OCI-LY7 (cell line): ENCODE measurements around the gene TJP3. TPM values are rescaled to one million over a fixed set of nuclear protein-coding genes. Genes with fewer than 3 reads are reported as not detected.

Source experiments
- BruUV-seq: library from RNA; stranded (reverse); fragments of 400-500 nt; replicated peaks from 2 replicates; lab custom pipeline; 2021; lab: Mats Ljungman, UMichigan
- CTCF ChIA-PET: fragments of 300-600 bp; sonication (Branson Sonifier 250); formaldehyde crosslinking; loops from one replicate; lab custom pipeline; 2022; ENCODE audit warnings: antibody characterized with exemption; ENCODE audit not compliant: unreplicated experiment; lab: Charles Lee
- POLR2A ChIA-PET: fragments of 300-600 bp; sonication (Branson Sonifier 250); formaldehyde crosslinking; loops from one replicate; lab custom pipeline; 2022; ENCODE audit warnings: antibody characterized with exemption; lab: Charles Lee
- DNase-seq: peaks from one replicate; pipeline ENCODE4 v3.0.0-alpha.2; 2015; ENCODE audit warnings: low spot score
- H2AFZ ChIP-seq: fragments of 200-600 bp; sonication (generic), shearing (Covaris generic); 2 replicates; pipeline ENCODE4 v1.6.1; 2014; ENCODE audit warnings: mild to moderate bottlenecking, antibody characterized with exemption, low read length, moderate library complexity
- H3K27ac ChIP-seq: fragments of 200-600 bp; sonication (generic); 2 replicates; pipeline ENCODE4 v1.5.1; 2014; ENCODE audit warnings: mixed run types, low read depth, mild to moderate bottlenecking, moderate library complexity, low read length, inconsistent platforms; ENCODE audit not compliant: poor library complexity, severe bottlenecking
- H3K36me3 ChIP-seq: fragments of 200-600 bp; sonication (generic); 2 replicates; pipeline ENCODE4 v1.6.1; 2014; ENCODE audit warnings: mild to moderate bottlenecking, antibody characterized with exemption, low read length, moderate library complexity, mixed read lengths; ENCODE audit not compliant: insufficient read depth
- H3K4me1 ChIP-seq: fragments of 200-600 bp; sonication (generic); 2 replicates; pipeline ENCODE4 v1.5.1; 2014; ENCODE audit warnings: mild to moderate bottlenecking, low read length; ENCODE audit not compliant: insufficient read depth, poor library complexity, severe bottlenecking
- H3K4me2 ChIP-seq: fragments of 200-600 bp; sonication (generic); 2 replicates; pipeline ENCODE4 v1.6.1; 2014; ENCODE audit warnings: mild to moderate bottlenecking, low read length
- H3K4me3 ChIP-seq: fragments of 200-600 bp; sonication (generic); 2 replicates; pipeline ENCODE4 v1.5.1; 2014; ENCODE audit warnings: mild to moderate bottlenecking, low read depth, low read length; ENCODE audit not compliant: poor library complexity, severe bottlenecking
- H3K79me2 ChIP-seq: fragments of 200-600 bp; sonication (generic); 2 replicates; pipeline ENCODE4 v1.6.1; 2016; ENCODE audit warnings: low read depth, mild to moderate bottlenecking, low read length, moderate library complexity, mixed read lengths; ENCODE audit not compliant: insufficient read depth
- H3K9me2 ChIP-seq: fragments of 200-600 bp; sonication (generic); 2 replicates; pipeline ENCODE4 v1.6.1; 2016; ENCODE audit warnings: mild to moderate bottlenecking, low read length, mixed read lengths; ENCODE audit not compliant: insufficient read depth
- H3K9me3 ChIP-seq: fragments of 200-600 bp; sonication (generic); 2 replicates; pipeline ENCODE4 v1.6.1; 2014; ENCODE audit warnings: mild to moderate bottlenecking, mixed run types, low read length, mixed read lengths
- H4K20me1 ChIP-seq: fragments of 200-600 bp; sonication (generic); 2 replicates; pipeline ENCODE4 v1.6.1; 2014; ENCODE audit warnings: mild to moderate bottlenecking, antibody characterized with exemption, low read length, moderate library complexity, mixed read lengths; ENCODE audit not compliant: insufficient read depth
- CTCF ChIP-seq: fragments of 200-600 bp; sonication (generic); conservative IDR thresholded peaks from 2 replicates; pipeline ENCODE4 v1.5.1; 2014; ENCODE audit warnings: mild to moderate bottlenecking, antibody characterized with exemption, low read length, moderate library complexity, mixed read lengths
- EZH2phosphoT487 ChIP-seq: fragments of 200-600 bp; sonication (generic); IDR thresholded peaks from 2 replicates; pipeline ENCODE4 v1.6.1; 2018; ENCODE audit warnings: low read depth, borderline replicate concordance, mild to moderate bottlenecking, mixed run types, antibody characterized with exemption, low read length, moderate library complexity, mixed read lengths
- intact Hi-C: fragments of 100-400 bp; cut with micrococcal nuclease; formaldehyde crosslinking; loops from one replicate; pipeline ENCODE4 v1.10.0; 2022; ENCODE audit not compliant: unreplicated experiment
- total RNA-seq, 2 experiments: library from RNA; depleted of rRNA in 1 of 2; stranded (reverse); fragments of >200 nt in 1 of 2; shearing (Covaris generic) in 1 of 2; gene quantifications; 2 replicates each; pipeline ENCODE4 v1.2.3, GENCODE V29; 2014 to 2022

Gene TJP3
- total RNA-seq, 2 experiments from 2014 or later: 0.69 to 1.8 TPM

GRCh38 chr19:3761382-3762129, 53.4 kb downstream of the TJP3 start, which contains the start of gene APBA3:
Gene APBA3 (minus strand): TSS chr19:3761692. CDS start chr19:3760264, 1,428 bp downstream.
- Histone ChIP-seq H3K9me2 (no peaks in the 10 kb centered on the region), H3K36me3 (peaks cover 24% of the 10 kb centered on the region), H3K4me2 (peak within 1 kb of the TSS; percentile 89), H2AFZ (peak within 1 kb of the TSS; percentile 71), H3K4me3 (peak within 1 kb of the TSS; percentile 77), H4K20me1 (no peaks in the 10 kb centered on the region), H3K4me1 (peaks cover 9% of the 10 kb centered on the region), H3K9me3 (no peaks in the 10 kb centered on the region), H3K79me2 (peaks cover 15% of the 10 kb centered on the region), H3K27ac (peak within 1 kb of the TSS; percentile 83)
- intact Hi-C loops: loop anchor here (5.0 kb wide), 2 partner anchors 51 to 134 kb away; partner anchors contain the start of gene CACTIN
- ChIA-PET CTCF (interaction anchor here (0.6 kb wide), 1 partner anchor 1925 kb away, joined by 3 read pairs; no protein-coding TSS in a partner anchor), POLR2A (interaction anchor here (0.6 to 1.1 kb wide), 2 partner anchors 50 to 1511 kb away, joined by 3 to 5 read pairs; no protein-coding TSS in a partner anchor)
- BruUV-seq: no TSS peak
- no peak for TF ChIP-seq EZH2phosphoT487
- peak; percentile 85 for TF ChIP-seq CTCF
- peak; percentile 94 for DNase-seq

GRCh38 chr19:3762130-3762473, 53.9 kb downstream of the TJP3 start:
- intact Hi-C loops: loop anchor here (5.0 kb wide), 2 partner anchors 50 to 135 kb away; partner anchors contain the start of gene CACTIN
- DNase-seq: no peak
- TF ChIP-seq CTCF: no peak
- no peak for TF ChIP-seq EZH2phosphoT487
- peak overlapping the region; percentile 76 for H3K4me3 ChIP-seq
- H2AFZ ChIP-seq: peak overlapping the region; percentile 71; the same call in 1 of the 2 replicates
- peak overlapping the region; percentile 89 for H3K4me2 ChIP-seq
- no peaks in the 10 kb centered on the region for H3K9me3 ChIP-seq
- H3K4me1 ChIP-seq: peaks cover 9% of the 10 kb centered on the region
- POLR2A ChIA-PET: interaction anchor here (1.1 to 1.2 kb wide), 3 partner anchors 21 to 49 kb away, joined by 3 to 6 read pairs (median 5); no protein-coding TSS in a partner anchor
- H4K20me1 ChIP-seq: no peaks in the 10 kb centered on the region
- H3K36me3 ChIP-seq: peaks cover 30% of the 10 kb centered on the region
- peak overlapping the region; percentile 83 for H3K27ac ChIP-seq
- H3K9me2 ChIP-seq: no peaks in the 10 kb centered on the region
- CTCF ChIA-PET: no interaction called here
- no TSS peak for BruUV-seq
- peaks cover 15% of the 10 kb centered on the region for H3K79me2 ChIP-seq
